ENCODE measurements around the gene ARHGAP6. TPM values are rescaled to one million over a fixed set of nuclear protein-coding genes. Genes with fewer than 3 reads are reported as not detected.

Gene ARHGAP6
- total and polyA plus RNA-seq, 2 of the 13 experiments (the other 11 are each of a cell fraction or from before 2014, with no cell fraction given) = 0.11 TPM; not detected in 1

- DNase-seq (ENCODE audit: low spot score) (no peak), FAIRE-seq (no peak), ATAC-seq (no peak)
- Histone ChIP-seq H3K4me2 (ENCODE audit: low read depth, low read length) (no peak overlapping the region), H4K20me1 (ENCODE audit: insufficient read depth, low read length) (no peaks in the 10 kb centered on the region), H3K9me3 (ENCODE audit: low read length) (no peaks in the 10 kb centered on the region), H3K4me1 (ENCODE audit: insufficient read depth, low read length) (no peaks in the 10 kb centered on the region), H3K4me3 (replicated peaks in 1 of 3; ENCODE audit: insufficient read depth in 1 of 3, low read depth in 2 of 3, low read length in 3 of 3) (no peak overlapping the region), H3K9ac (ENCODE audit: insufficient read depth, low read depth, low read length) (no peak overlapping the region), H3K36me3 (replicated peaks in 1 of 2; ENCODE audit: control insufficient read depth in 1 of 2, insufficient read depth in 2 of 2, low read length in 2 of 2) (no peaks in the 10 kb centered on the region), H2AFZ (ENCODE audit: low read length) (no peak overlapping the region), H3K27ac (ENCODE audit: extremely low read length, insufficient read depth, low read length) (no peak overlapping the region), H3K27me3 (ENCODE audit: control insufficient read depth in 1 of 2, insufficient read depth in 2 of 2, low read length in 2 of 2) (no peaks in the 10 kb centered on the region), H3K79me2 (ENCODE audit: insufficient read depth, low read length) (no peaks in the 10 kb centered on the region)
- ChIA-PET CTCF (ENCODE audit: low intra/inter-chr PET ratio, low total read pairs) (no interaction called here), POLR2A (no interaction called here)
- intact Hi-C loops (cut with micrococcal nuclease; ENCODE audit: unreplicated experiment) = no loop called here
- TF ChIP-seq SNRNP70 (IDR thresholded peaks at IDR 0.05; ENCODE audit: low read depth, low read length) = no peak
- no peak for TF ChIP-seq ZC3H4 (CRISPR knock-in tag; IDR thresholded peaks at IDR 0.05; ENCODE audit: borderline replicate concordance)
- TF ChIP-seq BHLHE40 (IDR thresholded peaks at IDR 0.05; ENCODE audit: low read length) = no peak
- no peak for TF ChIP-seq CBFB (CRISPR knock-in tag; IDR thresholded peaks at IDR 0.05)
- WGBS (ENCODE audit: low lambda C conversion rate) = 0% methylated on average over 1 of the region's 1 CpG
- BruUV-seq (replicated peaks) = no TSS peak
- in situ Hi-C loops (cut with HindIII; ENCODE audit: extremely low pct_ligation_motif_present, low pct_unique_long_range_greater_than_20kb) = no loop called here
Observed at GRCh38 chrX:11585174-11585573, 80.5 kb downstream of the ARHGAP6 start.

- H3K27ac ChIP-seq (ENCODE audit: extremely low read length, insufficient read depth, low read length) = no peak overlapping the region
- no peaks in the 10 kb centered on the region for H3K27me3 ChIP-seq (ENCODE audit: control insufficient read depth in 1 of 2, insufficient read depth in 2 of 2, low read length in 2 of 2)
- DNase-seq (ENCODE audit: low spot score) = no peak
- intact Hi-C loops (cut with micrococcal nuclease; ENCODE audit: unreplicated experiment) = no loop called here
- no peak for FAIRE-seq
- WGBS (ENCODE audit: low lambda C conversion rate) = 9% methylated on average over 2 of the region's 2 CpGs
- no peaks in the 10 kb centered on the region for H3K9me3 ChIP-seq (ENCODE audit: low read length)
- POLR2A ChIA-PET = no interaction called here
- H3K4me3 ChIP-seq (replicated peaks in 1 of 3; ENCODE audit: insufficient read depth in 1 of 3, low read depth in 2 of 3, low read length in 3 of 3) = no peak overlapping the region
- ATAC-seq = no peak
- H3K4me2 ChIP-seq (ENCODE audit: low read depth, low read length) = no peak overlapping the region
- no peak overlapping the region for H3K9ac ChIP-seq (ENCODE audit: insufficient read depth, low read depth, low read length)
- CTCF ChIA-PET (ENCODE audit: low intra/inter-chr PET ratio, low total read pairs) = no interaction called here
- H3K79me2 ChIP-seq (ENCODE audit: insufficient read depth, low read length) = no peaks in the 10 kb centered on the region
- H3K36me3 ChIP-seq (replicated peaks in 1 of 2; ENCODE audit: control insufficient read depth in 1 of 2, insufficient read depth in 2 of 2, low read length in 2 of 2) = no peaks in the 10 kb centered on the region
- in situ Hi-C loops (cut with HindIII; ENCODE audit: extremely low pct_ligation_motif_present, low pct_unique_long_range_greater_than_20kb) = no loop called here
- H2AFZ ChIP-seq (ENCODE audit: low read length) = no peak overlapping the region
- no TSS peak for BruUV-seq (replicated peaks)
- H3K4me1 ChIP-seq (ENCODE audit: insufficient read depth, low read length) = no peaks in the 10 kb centered on the region
- H4K20me1 ChIP-seq (ENCODE audit: insufficient read depth, low read length) = no peaks in the 10 kb centered on the region
- TF ChIP-seq IRF1 (CRISPR knock-in tag; IDR thresholded peaks at IDR 0.05; ENCODE audit: low read depth) (no peak), ZNF792 (CRISPR knock-in tag; IDR thresholded peaks at IDR 0.05) (no peak), TIGD3 (CRISPR knock-in tag; IDR thresholded peaks at IDR 0.05; ENCODE audit: borderline replicate concordance) (no peak), ZNF101 (CRISPR knock-in tag; IDR thresholded peaks at IDR 0.05; ENCODE audit: borderline replicate concordance, low read depth) (no peak), PPARG (CRISPR knock-in tag; conservative IDR thresholded peaks at IDR 0.05) (no peak), WIZ (CRISPR knock-in tag; IDR thresholded peaks at IDR 0.05) (no peak), GPN1 (CRISPR knock-in tag; IDR thresholded peaks at IDR 0.05; ENCODE audit: borderline replicate concordance) (no peak), ZNF646 (CRISPR knock-in tag; IDR thresholded peaks at IDR 0.05) (no peak)
Observed at GRCh38 chrX:11580789-11581188, 84.9 kb downstream of the ARHGAP6 start.

Measured in HepG2 (cell line).